Measurements from ENCODE around the gene SLC35E2B. TPM values are rescaled to one million over a fixed set of nuclear protein-coding genes. Genes with fewer than 3 reads are reported as not detected.
A peak's percentile ranks its signal among the peaks of the same experiment; 100 is the strongest.

Gene SLC35E2B
- total RNA-seq, 2 experiments from 2014 or later, result 21.9 to 23.8 TPM

DNA sequence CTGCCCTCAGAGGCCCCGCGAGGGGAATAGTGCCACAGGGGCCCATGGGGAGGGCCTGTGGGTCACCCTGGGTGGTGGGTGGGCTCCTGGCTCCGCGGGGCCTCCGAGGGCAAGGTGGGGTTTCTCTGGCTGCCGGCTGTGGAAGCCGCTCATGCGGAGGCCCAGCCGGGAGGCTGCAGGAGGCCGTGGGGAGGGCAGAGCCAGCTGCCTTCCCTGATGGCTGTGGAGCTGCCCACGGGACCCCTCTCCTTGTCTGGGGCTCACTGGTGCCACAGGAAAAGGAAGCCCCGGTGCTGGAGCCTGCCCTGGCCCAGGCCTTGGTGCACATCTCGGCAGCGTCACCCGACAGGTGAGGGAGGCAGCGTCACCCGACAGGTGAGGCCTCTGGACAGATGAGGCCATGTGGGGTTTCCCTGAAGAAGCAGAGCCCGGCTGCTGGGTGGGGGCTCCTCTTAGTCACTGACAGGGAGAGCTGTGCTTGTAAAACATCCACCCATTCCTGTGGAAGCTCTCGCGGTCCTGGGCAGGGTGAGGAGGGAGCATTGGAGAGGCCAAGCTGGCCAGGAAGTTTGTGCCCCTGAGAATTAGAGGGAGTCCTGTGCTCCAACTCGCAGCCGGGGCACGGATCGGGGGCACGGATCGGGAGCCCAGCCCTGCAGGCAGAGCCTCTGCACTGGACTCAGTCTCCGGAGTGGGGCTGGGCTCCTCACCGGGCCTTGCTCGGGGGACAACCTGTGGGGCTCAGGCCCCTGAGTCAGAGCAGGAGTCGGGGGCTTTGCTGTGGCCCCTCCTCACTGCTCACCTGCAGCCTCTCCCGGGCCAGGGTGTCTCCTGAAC, 71.2 kb downstream of the SLC35E2B start:
- Mint-ChIP-seq H3K9me3 (no peaks in the 10 kb centered on the region), H3K4me1 (ENCODE audit: low read depth) (peaks cover 5% of the 10 kb centered on the region), H3K4me3 (no peak overlapping the region), H3K36me3 (ENCODE audit: low read depth) (no peaks in the 10 kb centered on the region), H3K27me3 (no peaks in the 10 kb centered on the region), H3K27ac (no peak overlapping the region)
- POLR2A ChIA-PET, result interaction anchor here (0.6 to 8.4 kb wide), 2 partner anchors 9 to 783 kb away, joined by 3 to 46 read pairs; partner anchors contain the start of gene MMP23B
- TF ChIP-seq, protein P1, sequence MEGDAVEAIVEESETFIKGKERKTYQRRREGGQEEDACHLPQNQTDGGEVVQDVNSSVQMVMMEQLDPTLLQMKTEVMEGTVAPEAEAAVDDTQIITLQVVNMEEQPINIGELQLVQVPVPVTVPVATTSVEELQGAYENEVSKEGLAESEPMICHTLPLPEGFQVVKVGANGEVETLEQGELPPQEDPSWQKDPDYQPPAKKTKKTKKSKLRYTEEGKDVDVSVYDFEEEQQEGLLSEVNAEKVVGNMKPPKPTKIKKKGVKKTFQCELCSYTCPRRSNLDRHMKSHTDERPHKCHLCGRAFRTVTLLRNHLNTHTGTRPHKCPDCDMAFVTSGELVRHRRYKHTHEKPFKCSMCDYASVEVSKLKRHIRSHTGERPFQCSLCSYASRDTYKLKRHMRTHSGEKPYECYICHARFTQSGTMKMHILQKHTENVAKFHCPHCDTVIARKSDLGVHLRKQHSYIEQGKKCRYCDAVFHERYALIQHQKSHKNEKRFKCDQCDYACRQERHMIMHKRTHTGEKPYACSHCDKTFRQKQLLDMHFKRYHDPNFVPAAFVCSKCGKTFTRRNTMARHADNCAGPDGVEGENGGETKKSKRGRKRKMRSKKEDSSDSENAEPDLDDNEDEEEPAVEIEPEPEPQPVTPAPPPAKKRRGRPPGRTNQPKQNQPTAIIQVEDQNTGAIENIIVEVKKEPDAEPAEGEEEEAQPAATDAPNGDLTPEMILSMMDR (IDR thresholded peaks at IDR 0.05), result no peak
- CTCF ChIA-PET, result interaction anchor here (1.4 kb wide), 1 partner anchor 57 kb away, joined by 4 read pairs; no protein-coding TSS in a partner anchor
- DNase-seq (peak; percentile 2), ATAC-seq (no peak)
- intact Hi-C loops (cut with micrococcal nuclease), result no loop called here

DNA sequence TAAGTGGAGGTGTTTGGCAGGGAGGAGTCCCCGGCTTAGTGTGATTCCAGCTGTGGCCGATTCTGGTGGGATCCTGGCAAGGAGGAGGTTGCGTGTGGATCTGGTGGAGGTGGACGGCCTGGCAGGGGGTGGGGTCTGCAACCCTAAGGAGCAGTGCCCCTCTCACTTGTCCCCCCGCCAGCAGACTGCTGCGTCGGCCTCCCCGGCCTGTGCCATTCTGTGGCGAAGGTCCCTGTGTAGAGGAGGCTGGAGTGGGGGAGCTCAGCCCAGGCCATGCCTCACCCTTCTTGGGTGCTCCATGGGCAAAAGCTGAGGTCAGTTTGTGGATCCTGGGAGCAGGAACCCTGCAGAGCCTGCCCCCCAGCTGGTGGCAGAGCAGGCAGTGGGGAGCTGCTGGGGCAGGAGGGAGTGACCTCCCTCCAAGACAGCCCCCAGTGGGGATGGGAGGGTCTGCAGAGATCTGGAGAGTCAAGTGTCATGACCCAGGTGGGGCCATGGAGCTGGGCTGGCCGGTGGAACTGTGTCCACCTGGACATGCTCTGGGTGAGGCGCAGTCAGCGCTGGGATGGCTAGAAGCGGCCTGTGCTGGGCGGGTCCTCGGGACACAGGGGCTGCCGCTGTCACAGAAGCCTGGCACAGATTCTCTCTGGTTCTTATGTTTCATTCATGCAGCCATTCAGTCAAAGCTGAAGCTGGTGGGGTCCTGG, 72.0 kb downstream of the SLC35E2B start:
- H3K36me3 Mint-ChIP-seq (ENCODE audit: low read depth), result no peaks in the 10 kb centered on the region
- no peaks in the 10 kb centered on the region for H3K9me3 Mint-ChIP-seq
- intact Hi-C loops (cut with micrococcal nuclease), result no loop called here
- POLR2A ChIA-PET, result interaction anchor here (0.7 to 8.4 kb wide), 2 partner anchors 9 to 23 kb away, joined by 3 to 46 read pairs; partner anchors contain the start of gene MMP23B
- peaks cover 1% of the 10 kb centered on the region for H3K4me1 Mint-ChIP-seq (ENCODE audit: low read depth)
- ATAC-seq (no peak), DNase-seq (peak; percentile 1)
- H3K4me3 Mint-ChIP-seq, result no peak overlapping the region
- no peak overlapping the region for H3K27ac Mint-ChIP-seq
- TF ChIP-seq, protein P1 (IDR thresholded peaks at IDR 0.05), result no peak
- CTCF ChIA-PET, result interaction anchor here (1.4 kb wide), 1 partner anchor 58 kb away, joined by 4 read pairs; no protein-coding TSS in a partner anchor
- no peaks in the 10 kb centered on the region for H3K27me3 Mint-ChIP-seq

DNA sequence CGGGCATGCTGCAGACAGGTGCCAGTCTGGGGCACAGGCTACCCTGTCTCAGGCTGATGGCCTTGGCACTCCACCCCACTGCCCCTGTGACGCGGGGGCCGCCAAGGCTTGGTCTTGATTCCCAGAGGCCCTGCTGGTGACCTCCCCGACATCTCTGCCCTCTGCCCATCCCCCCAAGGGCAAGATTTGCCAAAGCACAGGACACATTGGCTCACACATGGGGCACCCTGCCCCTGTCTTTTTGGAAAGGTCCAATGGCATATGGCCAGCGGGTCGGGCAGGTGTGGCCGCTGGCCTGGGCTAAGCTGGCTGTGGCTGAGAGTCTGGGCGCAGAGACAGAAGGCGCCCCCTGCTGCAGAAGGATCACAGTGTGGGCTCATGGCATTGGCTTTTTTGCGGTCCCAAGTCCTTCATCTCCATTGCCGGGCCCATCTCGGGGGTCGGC, 72.7 kb downstream of the SLC35E2B start:
- TF ChIP-seq, protein P1 (IDR thresholded peaks at IDR 0.05), result peak; percentile 39
- H3K27me3 Mint-ChIP-seq, result no peaks in the 10 kb centered on the region
- no peak overlapping the region for H3K4me3 Mint-ChIP-seq
- ChIA-PET POLR2A (interaction anchor here (0.7 to 8.4 kb wide), 2 partner anchors 10 to 23 kb away, joined by 3 to 46 read pairs; partner anchors contain the start of gene MMP23B), CTCF (interaction anchor here (1.0 to 1.4 kb wide), 3 partner anchors 17 to 58 kb away, joined by 3 to 4 read pairs (median 3); no protein-coding TSS in a partner anchor)
- no peak overlapping the region for H3K27ac Mint-ChIP-seq
- H3K36me3 Mint-ChIP-seq (ENCODE audit: low read depth), result no peaks in the 10 kb centered on the region
- H3K9me3 Mint-ChIP-seq, result no peaks in the 10 kb centered on the region
- ATAC-seq (no peak), DNase-seq (peak; percentile 9)
- H3K4me1 Mint-ChIP-seq (ENCODE audit: low read depth), result no peaks in the 10 kb centered on the region
- intact Hi-C loops (cut with micrococcal nuclease), result no loop called here

DNA sequence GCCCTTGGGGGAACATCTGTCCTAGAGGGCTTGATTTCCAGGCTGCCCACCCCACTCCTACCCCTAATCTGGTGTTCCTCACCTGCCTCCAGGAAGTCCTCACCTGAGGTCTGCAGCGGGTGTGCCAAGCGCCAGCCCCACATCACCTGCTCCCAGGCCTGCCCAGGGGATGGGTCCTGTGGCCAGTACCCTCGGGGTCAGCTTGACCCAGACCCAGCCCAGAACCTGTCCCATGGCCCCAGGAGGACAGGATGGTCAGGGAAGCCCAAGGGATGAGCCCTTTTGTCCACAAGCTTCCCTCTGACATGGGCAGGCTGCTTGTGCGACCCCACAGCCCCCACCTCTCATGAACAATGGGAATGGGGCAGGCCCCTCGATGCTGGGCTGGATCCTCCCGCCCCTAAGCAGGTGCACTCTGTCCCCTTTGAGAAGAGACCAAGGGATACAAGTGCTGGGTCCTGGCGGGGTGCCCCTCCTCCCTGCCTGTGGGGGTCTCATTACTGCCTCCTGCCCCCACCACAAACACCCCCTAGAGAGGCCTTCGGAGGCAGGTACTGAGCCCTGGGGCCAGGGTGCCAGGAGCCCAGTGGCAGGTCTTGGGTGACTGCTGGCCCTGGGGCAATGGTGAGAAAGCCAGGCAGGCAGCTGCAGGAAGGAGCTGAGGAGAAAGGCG, 74.1 kb downstream of the SLC35E2B start:
- POLR2A ChIA-PET, result interaction anchor here (8.4 kb wide), 1 partner anchor 11 kb away, joined by 46 read pairs; the partner anchor contains the start of gene MMP23B
- CTCF ChIA-PET, result interaction anchor here (1.2 kb wide), 1 partner anchor 47 kb away, joined by 3 read pairs; no protein-coding TSS in a partner anchor
- H3K36me3 Mint-ChIP-seq (ENCODE audit: low read depth), result peaks cover 14% of the 10 kb centered on the region
- intact Hi-C loops (cut with micrococcal nuclease), result no loop called here
- peaks cover 12% of the 10 kb centered on the region for H3K4me1 Mint-ChIP-seq (ENCODE audit: low read depth)
- no peak overlapping the region for H3K4me3 Mint-ChIP-seq
- H3K27me3 Mint-ChIP-seq, result no peaks in the 10 kb centered on the region
- TF ChIP-seq, protein P1 (IDR thresholded peaks at IDR 0.05), result no peak
- DNase-seq, result peak; percentile 1
- ATAC-seq, result no peak
- H3K27ac Mint-ChIP-seq, result no peak overlapping the region
- no peaks in the 10 kb centered on the region for H3K9me3 Mint-ChIP-seq

Data from activated CD8-positive, alpha-beta T cell treated with anti-CD3 and anti-CD28 coated beads for 36 hours (primary cell).